ENCODE results near the gene VWDE. TPM values are rescaled to one million over a fixed set of nuclear protein-coding genes. Genes with fewer than 3 reads are reported as not detected.

Gene VWDE
- total RNA-seq, 1 donor from 2014 or later, result 12.4 TPM

DNA sequence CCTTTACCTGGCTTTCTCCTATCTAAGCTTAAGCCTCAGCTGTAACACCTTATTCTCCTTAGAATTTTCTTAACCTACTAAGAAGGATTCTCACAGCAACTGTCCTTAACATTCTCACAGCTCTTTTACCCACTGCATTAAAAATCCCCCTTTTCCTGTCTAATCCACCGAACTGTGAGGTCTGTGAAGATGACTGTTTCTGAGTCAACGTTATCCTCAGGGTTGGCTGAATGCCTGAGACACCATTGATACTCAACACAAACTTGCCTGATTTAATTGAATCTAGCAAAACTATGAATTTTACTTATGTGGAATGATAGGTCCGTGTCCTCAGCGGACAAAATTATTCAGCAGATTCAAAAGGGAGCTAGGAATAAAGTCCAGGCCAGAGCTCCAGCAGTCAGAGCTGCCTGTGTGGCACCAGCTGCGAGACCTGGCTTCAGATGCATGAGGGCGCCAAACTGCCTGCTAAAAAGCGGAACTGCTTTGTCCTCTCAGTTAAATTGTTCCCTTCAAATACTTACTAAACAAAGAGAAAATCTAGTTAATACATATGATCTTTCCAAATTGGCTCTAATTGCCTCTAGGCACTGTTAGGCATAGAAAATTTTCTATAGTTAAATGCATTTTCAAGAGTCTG, 33.4 kb upstream of the VWDE start:
- Mint-ChIP-seq H3K4me1 (ENCODE audit: low read depth, unreplicated experiment) (no peaks in the 10 kb centered on the region), H3K27me3 (ENCODE audit: unreplicated experiment) (no peaks in the 10 kb centered on the region), H3K9me3 (ENCODE audit: unreplicated experiment) (peaks cover 7% of the 10 kb centered on the region), H3K27ac (ENCODE audit: unreplicated experiment) (no peak overlapping the region), H3K36me3 (ENCODE audit: unreplicated experiment) (no peaks in the 10 kb centered on the region), H3K4me3 (ENCODE audit: unreplicated experiment) (no peak overlapping the region)
- TF ChIP-seq, protein P1, sequence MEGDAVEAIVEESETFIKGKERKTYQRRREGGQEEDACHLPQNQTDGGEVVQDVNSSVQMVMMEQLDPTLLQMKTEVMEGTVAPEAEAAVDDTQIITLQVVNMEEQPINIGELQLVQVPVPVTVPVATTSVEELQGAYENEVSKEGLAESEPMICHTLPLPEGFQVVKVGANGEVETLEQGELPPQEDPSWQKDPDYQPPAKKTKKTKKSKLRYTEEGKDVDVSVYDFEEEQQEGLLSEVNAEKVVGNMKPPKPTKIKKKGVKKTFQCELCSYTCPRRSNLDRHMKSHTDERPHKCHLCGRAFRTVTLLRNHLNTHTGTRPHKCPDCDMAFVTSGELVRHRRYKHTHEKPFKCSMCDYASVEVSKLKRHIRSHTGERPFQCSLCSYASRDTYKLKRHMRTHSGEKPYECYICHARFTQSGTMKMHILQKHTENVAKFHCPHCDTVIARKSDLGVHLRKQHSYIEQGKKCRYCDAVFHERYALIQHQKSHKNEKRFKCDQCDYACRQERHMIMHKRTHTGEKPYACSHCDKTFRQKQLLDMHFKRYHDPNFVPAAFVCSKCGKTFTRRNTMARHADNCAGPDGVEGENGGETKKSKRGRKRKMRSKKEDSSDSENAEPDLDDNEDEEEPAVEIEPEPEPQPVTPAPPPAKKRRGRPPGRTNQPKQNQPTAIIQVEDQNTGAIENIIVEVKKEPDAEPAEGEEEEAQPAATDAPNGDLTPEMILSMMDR (IDR thresholded peaks at IDR 0.05; ENCODE audit: partially characterized antibody, unreplicated experiment), result no peak
- DNase-seq, result peak; percentile 44

- no peak overlapping the region for H3K27ac Mint-ChIP-seq (ENCODE audit: unreplicated experiment)
- H3K4me3 Mint-ChIP-seq (ENCODE audit: unreplicated experiment), result no peak overlapping the region
- H3K4me1 Mint-ChIP-seq (ENCODE audit: low read depth, unreplicated experiment), result no peaks in the 10 kb centered on the region
- no peak for DNase-seq
- no peaks in the 10 kb centered on the region for H3K27me3 Mint-ChIP-seq (ENCODE audit: unreplicated experiment)
- no peaks in the 10 kb centered on the region for H3K36me3 Mint-ChIP-seq (ENCODE audit: unreplicated experiment)
- peaks cover 7% of the 10 kb centered on the region for H3K9me3 Mint-ChIP-seq (ENCODE audit: unreplicated experiment)
- TF ChIP-seq, protein P1 (IDR thresholded peaks at IDR 0.05; ENCODE audit: partially characterized antibody, unreplicated experiment), result no peak
Observed at GRCh38 chr7:12436126-12436525, 32.5 kb upstream of the VWDE start.

DNA sequence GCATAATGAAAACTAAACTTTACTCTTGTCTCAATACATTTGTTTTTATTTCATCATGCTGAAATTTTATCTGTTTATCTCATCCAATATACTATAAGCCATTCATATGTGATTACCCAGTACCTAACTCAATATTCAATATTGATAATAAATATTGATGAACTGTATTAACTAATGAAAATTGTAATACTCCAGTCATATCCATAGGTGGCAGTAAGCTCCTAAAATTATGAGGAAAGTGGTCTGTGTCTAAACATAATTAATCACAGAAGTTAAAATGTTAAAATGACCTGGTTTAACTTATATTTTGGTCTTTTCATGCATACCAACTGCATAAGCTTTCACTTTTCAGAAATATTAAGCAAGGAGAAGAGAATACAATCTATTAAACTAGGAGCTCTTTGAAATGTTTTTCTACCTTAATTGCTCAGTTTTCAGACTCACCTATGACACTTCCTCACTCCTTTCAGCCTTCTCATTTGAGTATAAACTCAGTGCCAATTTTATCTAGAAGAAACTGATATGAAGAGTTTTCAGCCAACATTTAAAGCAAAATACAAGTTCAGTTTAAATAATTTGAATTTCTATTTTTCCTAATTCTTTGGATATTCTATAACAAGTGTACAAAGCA, 30.5 kb upstream of the VWDE start:
- Mint-ChIP-seq H3K27me3 (ENCODE audit: unreplicated experiment) (no peaks in the 10 kb centered on the region), H3K4me1 (ENCODE audit: low read depth, unreplicated experiment) (no peaks in the 10 kb centered on the region), H3K4me3 (ENCODE audit: unreplicated experiment) (no peak overlapping the region), H3K9me3 (ENCODE audit: unreplicated experiment) (peaks cover 7% of the 10 kb centered on the region), H3K27ac (ENCODE audit: unreplicated experiment) (no peak overlapping the region), H3K36me3 (ENCODE audit: unreplicated experiment) (peaks cover 6% of the 10 kb centered on the region)
- TF ChIP-seq, protein P1 (IDR thresholded peaks at IDR 0.05; ENCODE audit: partially characterized antibody, unreplicated experiment), result peak; percentile 67
- no peak for DNase-seq

GRCh38 chr7:12431886-12432556, 28.4 kb upstream of the VWDE start:
- peaks cover 6% of the 10 kb centered on the region for H3K36me3 Mint-ChIP-seq (ENCODE audit: unreplicated experiment)
- no peak overlapping the region for H3K27ac Mint-ChIP-seq (ENCODE audit: unreplicated experiment)
- TF ChIP-seq, protein P1 (IDR thresholded peaks at IDR 0.05; ENCODE audit: partially characterized antibody, unreplicated experiment), result no peak
- H3K4me1 Mint-ChIP-seq (ENCODE audit: low read depth, unreplicated experiment), result no peaks in the 10 kb centered on the region
- peaks cover 9% of the 10 kb centered on the region for H3K9me3 Mint-ChIP-seq (ENCODE audit: unreplicated experiment)
- no peak for DNase-seq
- no peaks in the 10 kb centered on the region for H3K27me3 Mint-ChIP-seq (ENCODE audit: unreplicated experiment)
- H3K4me3 Mint-ChIP-seq (ENCODE audit: unreplicated experiment), result no peak overlapping the region

DNA sequence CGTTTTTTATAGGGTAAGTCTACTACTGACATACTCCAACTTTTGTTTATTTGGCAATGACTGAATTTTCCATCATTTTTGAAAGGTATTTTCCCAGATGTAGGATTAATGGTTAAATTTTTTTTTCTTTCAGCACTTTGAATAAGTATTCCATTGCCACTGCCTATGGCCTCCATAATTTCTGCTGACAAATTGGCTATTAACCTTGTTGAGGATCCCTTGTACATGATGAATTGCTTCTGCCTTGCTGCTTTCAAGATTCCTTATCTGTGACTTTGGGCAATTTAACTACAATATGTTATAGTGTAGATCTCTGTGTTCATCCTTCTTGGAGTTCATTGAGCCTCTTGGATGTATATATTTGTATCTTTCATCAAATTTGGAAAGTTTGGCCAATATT, 21.6 kb upstream of the VWDE start:
- TF ChIP-seq, protein P1 (IDR thresholded peaks at IDR 0.05; ENCODE audit: partially characterized antibody, unreplicated experiment), result no peak
- H3K36me3 Mint-ChIP-seq (ENCODE audit: unreplicated experiment), result peaks cover 6% of the 10 kb centered on the region
- no peak overlapping the region for H3K27ac Mint-ChIP-seq (ENCODE audit: unreplicated experiment)
- peaks cover 3% of the 10 kb centered on the region for H3K27me3 Mint-ChIP-seq (ENCODE audit: unreplicated experiment)
- DNase-seq, result no peak
- H3K9me3 Mint-ChIP-seq (ENCODE audit: unreplicated experiment), result peaks cover 9% of the 10 kb centered on the region
- H3K4me3 Mint-ChIP-seq (ENCODE audit: unreplicated experiment), result no peak overlapping the region
- peaks cover 3% of the 10 kb centered on the region for H3K4me1 Mint-ChIP-seq (ENCODE audit: low read depth, unreplicated experiment)
